ENCODE data around the gene SSBP2. TPM values are rescaled to one million over a fixed set of nuclear protein-coding genes. Genes with fewer than 3 reads are reported as not detected.
"Not testable (repeated sequence)": the region's sequence is repeated elsewhere in the genome, so short reads cannot be mapped to it uniquely, and the experiment has no call there.

Gene SSBP2
- total and polyA plus RNA-seq, 3 experiments from 2014 or later, result 9.2 to 21.8 (median 10.4) TPM

- POLR2A ChIA-PET, result no interaction called here
- CTCF ChIA-PET, result interaction anchor here (0.9 kb wide), 1 partner anchor 9 kb away, joined by 3 read pairs; no protein-coding TSS in a partner anchor
- peak overlapping the region in 1 of 8 donors; percentile 17 for H3K27ac Mint-ChIP-seq
Observed at GRCh38 chr5:81631124-81631523, 119.8 kb downstream of the SSBP2 start.

DNA sequence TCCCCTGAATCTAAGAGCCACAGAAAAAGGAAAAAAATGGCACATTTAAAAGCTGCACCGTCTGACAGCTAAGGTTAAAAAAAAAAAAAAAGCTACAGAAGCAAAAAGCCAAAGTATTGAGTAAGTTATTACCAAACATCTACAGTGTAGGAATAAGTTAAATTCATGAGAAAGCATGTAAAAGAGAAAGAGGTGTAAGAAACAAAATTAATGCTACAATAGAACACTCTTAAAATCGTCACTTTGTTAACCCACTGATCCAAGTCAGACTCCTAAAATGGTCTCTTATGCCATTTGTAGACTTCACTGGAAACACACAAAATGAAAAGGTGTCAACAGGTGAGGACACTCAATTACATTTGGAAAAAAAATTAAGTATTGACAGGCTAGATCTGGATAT is 120.2 kb downstream of the SSBP2 start:
- no peaks in the 10 kb centered on the region for H3K9me3 Mint-ChIP-seq
- H3K36me3 Mint-ChIP-seq, result peaks cover 0 to 13% (median 10%) of the 10 kb centered on the region in 3 donors
- H3K4me3 Mint-ChIP-seq, result peak overlapping the region in 3 of 7 donors; percentile 3 to 24 (median 20)
- no peaks in the 10 kb centered on the region for H3K4me1 Mint-ChIP-seq
- no peaks in the 10 kb centered on the region for H3K9me3 ChIP-seq (ENCODE audit: low read length)
- H3K27me3 ChIP-seq (ENCODE audit: insufficient read depth, low read length, poor library complexity, severe bottlenecking), result no peaks in the 10 kb centered on the region
- peaks cover 19% of the 10 kb centered on the region for H3K4me1 ChIP-seq (ENCODE audit: insufficient read depth, low read length)
- H3K27me3 Mint-ChIP-seq, result no peaks in the 10 kb centered on the region
- H3K36me3 ChIP-seq (ENCODE audit: insufficient read depth, low read length), result no peaks in the 10 kb centered on the region
- no peak overlapping the region for H3K4me3 ChIP-seq (ENCODE audit: low read length)
- H3K27ac Mint-ChIP-seq, result peak overlapping the region in 1 of 8 donors; percentile 8
- ChIA-PET CTCF (interaction anchor here (0.7 kb wide), 1 partner anchor 9 kb away, joined by 3 read pairs; no protein-coding TSS in a partner anchor), POLR2A (no interaction called here)
- H3K27ac ChIP-seq (ENCODE audit: low read depth, low read length), result no peak overlapping the region
- DNase-seq, result no peak

More at GRCh38 chr5:81631124-81631523, 119.8 kb downstream of the SSBP2 start:
- no peaks in the 10 kb centered on the region for H3K9me3 ChIP-seq (ENCODE audit: low read length)
- H3K4me3 Mint-ChIP-seq, result peak overlapping the region in 3 of 7 donors; percentile 45 to 67 (median 52)
- H3K4me1 Mint-ChIP-seq, result no peaks in the 10 kb centered on the region
- H3K4me3 ChIP-seq (ENCODE audit: low read length), result no peak overlapping the region
- H3K4me1 ChIP-seq (ENCODE audit: insufficient read depth, low read length), result peaks cover 19% of the 10 kb centered on the region
- no peaks in the 10 kb centered on the region for H3K9me3 Mint-ChIP-seq
- no peaks in the 10 kb centered on the region for H3K27me3 ChIP-seq (ENCODE audit: insufficient read depth, low read length, poor library complexity, severe bottlenecking)
- H3K27ac ChIP-seq (ENCODE audit: low read depth, low read length), result no peak overlapping the region
- H3K27me3 Mint-ChIP-seq, result no peaks in the 10 kb centered on the region
- peak in 3 of 5 donors; percentile 11 to 26 (median 16) for DNase-seq
- H3K36me3 ChIP-seq (ENCODE audit: insufficient read depth, low read length), result no peaks in the 10 kb centered on the region
- peaks cover 1 to 13% (median 13%) of the 10 kb centered on the region in 3 donors for H3K36me3 Mint-ChIP-seq

DNA sequence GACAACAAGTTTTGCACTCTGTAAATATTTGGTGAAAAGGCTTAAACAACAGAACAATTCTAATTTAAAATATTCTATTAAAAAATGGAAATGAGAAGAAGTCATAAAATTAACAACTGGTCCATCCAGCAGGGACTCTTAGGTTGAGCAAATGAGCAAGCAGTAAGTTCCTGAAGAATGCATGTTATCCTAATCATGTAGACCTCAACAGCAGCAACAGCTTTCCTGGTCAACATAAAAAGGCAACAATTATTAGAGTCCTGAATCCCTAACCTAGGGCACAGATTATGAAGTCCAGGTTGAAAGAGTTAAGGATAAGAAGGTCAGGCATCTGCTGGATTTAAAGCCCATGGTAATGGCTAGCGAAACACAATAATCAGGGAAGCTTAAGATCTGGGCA is 120.9 kb downstream of the SSBP2 start:
- Mint-ChIP-seq H3K4me3 (no peak overlapping the region), H3K27ac (no peak overlapping the region), H3K27me3 (no peaks in the 10 kb centered on the region), H3K4me1 (no peaks in the 10 kb centered on the region), H3K36me3 (peaks cover 0 to 13% (median 10%) of the 10 kb centered on the region in 3 donors), H3K9me3 (no peaks in the 10 kb centered on the region)
- DNase-seq, result no peak
- Histone ChIP-seq H3K36me3 (ENCODE audit: insufficient read depth, low read length) (no peaks in the 10 kb centered on the region), H3K4me1 (ENCODE audit: insufficient read depth, low read length) (peaks cover 19% of the 10 kb centered on the region), H3K4me3 (ENCODE audit: low read length) (no peak overlapping the region), H3K9me3 (ENCODE audit: low read length) (no peaks in the 10 kb centered on the region), H3K27ac (ENCODE audit: low read depth, low read length) (no peak overlapping the region), H3K27me3 (ENCODE audit: insufficient read depth, low read length, poor library complexity, severe bottlenecking) (no peaks in the 10 kb centered on the region)
- ChIA-PET POLR2A (no interaction called here), CTCF (interaction anchor here (0.7 kb wide), 1 partner anchor 10 kb away, joined by 3 read pairs; no protein-coding TSS in a partner anchor)

DNA sequence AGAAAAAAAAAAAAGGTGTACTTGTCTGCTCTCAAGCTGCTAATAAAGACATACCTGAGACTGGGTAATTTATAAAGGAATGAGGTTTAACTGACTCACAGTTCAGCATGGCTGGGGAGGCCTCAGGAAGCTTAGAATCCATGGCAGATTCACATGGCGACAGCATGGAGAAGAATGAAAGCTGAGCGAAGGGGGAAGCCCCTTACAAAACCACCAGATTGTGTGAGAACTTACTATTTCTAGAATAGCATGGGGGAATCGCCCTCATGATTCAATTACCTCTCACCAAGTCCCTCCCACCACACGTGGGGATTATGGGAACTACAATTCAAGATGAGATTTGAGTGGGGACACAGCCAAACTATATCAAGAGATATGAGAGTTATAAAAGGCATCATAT is 122.8 kb downstream of the SSBP2 start:
- H3K4me1 Mint-ChIP-seq; CTCF ChIA-PET; H3K9me3 Mint-ChIP-seq; DNase-seq; H3K27me3 ChIP-seq (ENCODE audit: insufficient read depth, low read length, poor library complexity, severe bottlenecking); H3K9me3 ChIP-seq (ENCODE audit: low read length); H3K27ac ChIP-seq (ENCODE audit: low read depth, low read length); POLR2A ChIA-PET; H3K27me3 Mint-ChIP-seq; H3K4me3 ChIP-seq (ENCODE audit: low read length); H3K36me3 ChIP-seq (ENCODE audit: insufficient read depth, low read length); H3K27ac Mint-ChIP-seq: not testable (repeated sequence)
- Mint-ChIP-seq H3K36me3 (peaks cover 0 to 17% (median 10%) of the 10 kb centered on the region in 3 donors), H3K4me3 (peak overlapping the region in 1 of 7 donors; percentile 19)
- peaks cover 19% of the 10 kb centered on the region for H3K4me1 ChIP-seq (ENCODE audit: insufficient read depth, low read length)

DNA sequence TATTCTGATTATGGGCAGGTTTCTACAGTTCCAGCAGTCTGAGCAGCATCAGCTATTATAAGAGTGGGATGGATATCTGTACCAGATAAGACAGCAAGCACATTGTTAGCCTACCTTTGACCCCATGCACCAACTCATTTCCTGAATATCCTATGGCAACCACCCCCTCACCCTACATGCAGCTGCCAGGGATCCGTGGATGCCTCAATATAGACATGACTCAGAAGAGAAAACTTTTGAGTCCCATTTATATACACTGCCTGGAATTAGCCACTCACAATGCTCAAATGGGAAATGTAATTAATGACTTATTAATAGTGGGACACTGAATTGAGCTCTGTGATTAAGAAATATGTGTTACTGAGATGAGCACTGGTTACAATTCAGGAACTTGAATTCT is 124.4 kb downstream of the SSBP2 start:
- Histone ChIP-seq H3K27ac (ENCODE audit: low read depth, low read length) (no peak overlapping the region), H3K36me3 (ENCODE audit: insufficient read depth, low read length) (no peaks in the 10 kb centered on the region)
- H3K36me3 Mint-ChIP-seq, result peaks cover 0 to 20% (median 16%) of the 10 kb centered on the region in 3 donors

DNA sequence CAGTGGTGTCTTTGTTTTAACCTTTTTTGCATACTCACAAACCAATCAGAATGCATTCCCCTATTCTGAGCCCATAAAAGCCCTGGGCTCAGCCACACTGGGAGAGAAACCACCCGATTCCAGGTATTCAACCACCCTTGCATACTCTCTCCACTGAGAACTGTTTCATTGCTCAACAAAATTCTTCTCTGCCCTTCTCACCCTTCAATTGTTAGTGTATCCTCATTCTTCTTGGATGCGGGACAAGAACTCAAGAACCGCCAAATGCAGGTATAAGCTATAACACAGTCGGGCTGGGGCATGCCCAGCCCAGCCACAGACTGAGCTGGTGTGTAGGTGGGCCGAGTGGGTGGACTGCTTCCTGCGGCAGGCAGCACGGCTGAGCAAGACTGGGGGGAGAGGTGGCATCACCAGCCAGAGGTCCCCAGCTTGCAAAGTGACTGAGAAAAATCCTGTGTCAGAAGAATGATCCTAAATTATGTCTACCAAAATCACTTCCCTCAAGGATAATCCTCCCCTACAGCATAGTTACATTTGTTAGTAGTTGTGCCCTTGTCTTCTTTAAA is 141.0 kb downstream of the SSBP2 start:
- no peaks in the 10 kb centered on the region for H3K4me1 ChIP-seq (ENCODE audit: insufficient read depth, low read length)
- no peak overlapping the region for H3K27ac ChIP-seq (ENCODE audit: low read depth, low read length)
- CTCF ChIA-PET, result no interaction called here
- Mint-ChIP-seq H3K4me1 (peaks cover 0 to 7% (median 0%) of the 10 kb centered on the region in 3 donors), H3K4me3 (no peak overlapping the region), H3K9me3 (peaks cover 0 to 7% (median 1%) of the 10 kb centered on the region in 5 donors), H3K27ac (no peak overlapping the region), H3K27me3 (no peaks in the 10 kb centered on the region), H3K36me3 (peaks cover 17 to 26% (median 23%) of the 10 kb centered on the region in 3 donors)
- no peak overlapping the region for H3K4me3 ChIP-seq (ENCODE audit: low read length)
- DNase-seq, result no peak
- H3K36me3 ChIP-seq (ENCODE audit: insufficient read depth, low read length), result no peaks in the 10 kb centered on the region
- H3K27me3 ChIP-seq (ENCODE audit: insufficient read depth, low read length, poor library complexity, severe bottlenecking), result no peaks in the 10 kb centered on the region
- H3K9me3 ChIP-seq (ENCODE audit: low read length), result no peaks in the 10 kb centered on the region
- POLR2A ChIA-PET, result no interaction called here

More for the DNA sequence above, 124.4 kb downstream of the SSBP2 start:
- Histone ChIP-seq H3K9me3 (ENCODE audit: low read length) (no peaks in the 10 kb centered on the region), H3K4me1 (ENCODE audit: insufficient read depth, low read length) (peaks cover 6% of the 10 kb centered on the region), H3K27me3 (ENCODE audit: insufficient read depth, low read length, poor library complexity, severe bottlenecking) (no peaks in the 10 kb centered on the region), H3K4me3 (ENCODE audit: low read length) (no peak overlapping the region)
- H3K4me1 Mint-ChIP-seq, result no peaks in the 10 kb centered on the region
- no peaks in the 10 kb centered on the region for H3K27me3 Mint-ChIP-seq
- ChIA-PET POLR2A (no interaction called here), CTCF (no interaction called here)
- no peak overlapping the region for H3K27ac Mint-ChIP-seq
- H3K4me3 Mint-ChIP-seq, result no peak overlapping the region
- no peak for DNase-seq
- peaks cover 0 to 3% (median 0%) of the 10 kb centered on the region in 5 donors for H3K9me3 Mint-ChIP-seq

DNA sequence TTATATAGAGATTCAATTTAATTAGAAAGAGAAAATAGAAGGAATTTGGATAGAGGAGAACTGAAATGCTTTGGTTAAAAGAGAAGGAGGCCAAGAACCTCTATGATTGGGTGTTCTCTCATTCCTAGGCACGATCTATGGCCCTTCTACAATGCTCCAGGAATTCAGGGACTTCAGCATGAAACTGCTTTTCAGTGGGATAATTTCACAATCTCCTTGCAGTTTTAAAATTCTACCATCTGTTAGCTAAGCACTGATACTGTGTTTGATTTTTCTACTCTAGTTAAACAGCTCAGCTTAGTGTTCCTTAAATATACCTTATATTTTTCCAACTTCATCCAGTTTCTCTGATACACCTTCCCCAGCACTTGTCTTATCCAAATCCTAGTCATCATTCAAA is 141.9 kb downstream of the SSBP2 start:
- no peaks in the 10 kb centered on the region for H3K4me1 ChIP-seq (ENCODE audit: insufficient read depth, low read length)
- CTCF ChIA-PET, result no interaction called here
- peaks cover 12 to 21% (median 16%) of the 10 kb centered on the region in 3 donors for H3K36me3 Mint-ChIP-seq
- H3K9me3 ChIP-seq (ENCODE audit: low read length), result no peaks in the 10 kb centered on the region
- H3K36me3 ChIP-seq (ENCODE audit: insufficient read depth, low read length), result no peaks in the 10 kb centered on the region
- H3K4me3 Mint-ChIP-seq, result no peak overlapping the region
- no peak for DNase-seq
- no peak overlapping the region for H3K27ac ChIP-seq (ENCODE audit: low read depth, low read length)
- H3K27me3 Mint-ChIP-seq, result no peaks in the 10 kb centered on the region
- no peak overlapping the region for H3K27ac Mint-ChIP-seq
- H3K4me1 Mint-ChIP-seq, result peaks cover 2 to 11% (median 6%) of the 10 kb centered on the region in 3 donors
- H3K4me3 ChIP-seq (ENCODE audit: low read length), result no peak overlapping the region
- POLR2A ChIA-PET, result no interaction called here
- H3K27me3 ChIP-seq (ENCODE audit: insufficient read depth, low read length, poor library complexity, severe bottlenecking), result no peaks in the 10 kb centered on the region
- H3K9me3 Mint-ChIP-seq, result peaks cover 0 to 7% (median 1%) of the 10 kb centered on the region in 5 donors

GRCh38 chr5:81607693-81608092 is 143.2 kb downstream of the SSBP2 start:
- Histone ChIP-seq H3K4me1 (ENCODE audit: insufficient read depth, low read length) (no peaks in the 10 kb centered on the region), H3K4me3 (ENCODE audit: low read length) (no peak overlapping the region), H3K27ac (ENCODE audit: low read depth, low read length) (no peak overlapping the region), H3K36me3 (ENCODE audit: insufficient read depth, low read length) (no peaks in the 10 kb centered on the region), H3K9me3 (ENCODE audit: low read length) (no peaks in the 10 kb centered on the region), H3K27me3 (ENCODE audit: insufficient read depth, low read length, poor library complexity, severe bottlenecking) (no peaks in the 10 kb centered on the region)
- peaks cover 2 to 11% (median 10%) of the 10 kb centered on the region in 3 donors for H3K4me1 Mint-ChIP-seq
- ChIA-PET POLR2A (no interaction called here), CTCF (no interaction called here)
- peaks cover 4 to 17% (median 9%) of the 10 kb centered on the region in 3 donors for H3K36me3 Mint-ChIP-seq
- H3K4me3 Mint-ChIP-seq, result no peak overlapping the region
- no peak for DNase-seq
- peaks cover 0 to 7% (median 1%) of the 10 kb centered on the region in 5 donors for H3K9me3 Mint-ChIP-seq
- H3K27ac Mint-ChIP-seq, result peak overlapping the region in 1 of 8 donors; percentile 10
- H3K27me3 Mint-ChIP-seq, result no peaks in the 10 kb centered on the region

Measured in CD8-positive, alpha-beta memory T cell (primary cell).